Naive thymus-derived CD4-positive, alpha-beta T cell (primary cell): Measurements from ENCODE around the gene PNLDC1. TPM values are rescaled to one million over a fixed set of nuclear protein-coding genes. Genes with fewer than 3 reads are reported as not detected.

Source experiments
- ATAC-seq: fragments of 150-1000 bp; cut with Tn5 transposase; 2 replicates; pipeline ENCODE4 v1.10.0; 2021; ENCODE audit warnings: mild to moderate bottlenecking, moderate library complexity
- CTCF ChIA-PET: fragments of 350-600 bp; sonication (Branson Sonifier 250); formaldehyde crosslinking; loops from one replicate; lab custom pipeline; 2021; ENCODE audit warnings: antibody characterized with exemption; lab: Charles Lee
- POLR2A ChIA-PET: fragments of 350-600 bp; sonication (Branson Sonifier 250); formaldehyde crosslinking; loops from one replicate; lab custom pipeline; 2021; ENCODE audit warnings: antibody characterized with exemption, inconsistent platforms; lab: Charles Lee
- DNase-seq, 9 donors: peaks; one replicate each; pipeline versions ENCODE4 v3.0.0 to v3.0.0-alpha.2; 2020 to 2022; ENCODE audit warnings: mixed read lengths in 1 of 9
- H3K27ac ChIP-seq: one replicate; pipeline ENCODE4 v1.7.0; 2013; ENCODE audit warnings: mild to moderate bottlenecking, low read depth, low read length, moderate library complexity
- H3K27me3 ChIP-seq, 2 donors: one replicate each; pipeline ENCODE4 v1.7.0; 2013; ENCODE audit warnings: low read length in 2 of 2, mild to moderate bottlenecking in 2 of 2, moderate library complexity in 2 of 2; ENCODE audit not compliant: control insufficient read depth in 2 of 2, insufficient read depth in 2 of 2
- H3K36me3 ChIP-seq, 3 experiments: 1 replicate in 2 of 3; 2 replicates in 1 of 3; pipeline ENCODE4 v1.7.0; 2013; ENCODE audit warnings: low read length in 3 of 3, mild to moderate bottlenecking in 3 of 3, moderate library complexity in 1 of 3; ENCODE audit not compliant: insufficient read depth in 3 of 3, control insufficient read depth in 2 of 3
- H3K4me1 ChIP-seq, 2 donors: one replicate each; pipeline ENCODE4 v1.7.0; 2013; ENCODE audit warnings: low read length in 2 of 2, mild to moderate bottlenecking in 2 of 2, moderate library complexity in 1 of 2; ENCODE audit not compliant: control insufficient read depth in 2 of 2, insufficient read depth in 2 of 2
- H3K4me3 ChIP-seq: 2 replicates; pipeline ENCODE4 v1.7.0; 2013; ENCODE audit warnings: mild to moderate bottlenecking, low read length
- H3K9me3 ChIP-seq, 3 experiments: 1 replicate in 2 of 3; 2 replicates in 1 of 3; pipeline ENCODE4 v1.7.0; 2013; ENCODE audit warnings: low read length in 3 of 3; ENCODE audit not compliant: control insufficient read depth in 2 of 3
- H3K27ac Mint-ChIP-seq, 9 donors: one replicate each; pipeline ENCODE4 v1.8.0; 2020 to 2022; ENCODE audit warnings: mixed read lengths in 9 of 9, mild to moderate bottlenecking in 8 of 9, moderate library complexity in 5 of 9, inconsistent platforms in 2 of 9
- H3K27me3 Mint-ChIP-seq, 5 donors: one replicate each; pipeline ENCODE4 v1.8.0; 2021 to 2022; ENCODE audit warnings: mixed read lengths in 5 of 5, mild to moderate bottlenecking in 1 of 5
- H3K36me3 Mint-ChIP-seq, 5 donors: one replicate each; pipeline ENCODE4 v1.8.0; 2020 to 2022; ENCODE audit warnings: mixed read lengths in 5 of 5, mild to moderate bottlenecking in 3 of 5, inconsistent platforms in 1 of 5
- H3K4me1 Mint-ChIP-seq, 7 donors: one replicate each; pipeline ENCODE4 v1.8.0; 2020 to 2022; ENCODE audit warnings: mixed read lengths in 7 of 7, mild to moderate bottlenecking in 3 of 7, inconsistent platforms in 1 of 7
- H3K4me3 Mint-ChIP-seq, 10 donors: one replicate each; pipeline ENCODE4 v1.8.0; 2020 to 2022; ENCODE audit warnings: mild to moderate bottlenecking in 10 of 10, mixed read lengths in 10 of 10, moderate library complexity in 6 of 10, inconsistent platforms in 2 of 10
- H3K9me3 Mint-ChIP-seq, 11 donors: one replicate each; pipeline ENCODE4 v1.8.0; 2020 to 2022; ENCODE audit warnings: mixed read lengths in 11 of 11, mild to moderate bottlenecking in 4 of 11, inconsistent platforms in 1 of 11, moderate library complexity in 1 of 11
- intact Hi-C, 2 donors: fragments of 100-400 bp; cut with micrococcal nuclease; formaldehyde crosslinking; loops; one replicate each; pipeline ENCODE4 v1.15.1; 2023
- polyA plus RNA-seq, 2 donors: library from polyadenylated mRNA; unstranded; fragments of 300-500 nt; fragmentation: Illumina TruSeq; gene quantifications; one replicate each; pipeline ENCODE4 v1.2.3, GENCODE V29; 2021
- total RNA-seq, 6 experiments: library from RNA in 5 of 6; stranded (reverse) in 5 of 6; gene quantifications; 1 replicate in 5 of 6; 2 replicates in 1 of 6; pipeline ENCODE4 v1.2.3 and lab custom pipeline; 2021 to 2026

PNLDC1 gene
- total and polyA plus RNA-seq, 7 experiments from 2014 or later: 0.73 to 1.4 (median 0.97) TPM; not detected in 4

DNA sequence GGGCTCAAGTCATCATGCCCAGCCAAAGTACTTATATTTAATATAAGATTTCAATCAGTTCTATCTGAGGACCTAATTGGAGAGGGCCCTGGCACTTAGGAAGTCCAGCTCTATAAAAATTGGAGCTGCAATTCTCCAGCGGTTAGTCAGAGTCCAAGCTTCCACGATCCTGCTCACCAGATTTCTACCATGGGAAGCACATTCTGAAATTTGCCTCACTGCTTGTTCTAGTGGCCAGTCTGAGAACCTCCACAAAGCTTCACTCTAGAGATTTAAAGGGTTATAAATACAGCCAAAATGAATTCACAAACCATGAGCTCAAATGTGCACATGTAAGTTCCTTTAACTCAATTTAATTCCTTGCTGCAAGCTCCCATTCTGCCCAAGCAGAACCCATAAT is 33.5 kb downstream of the PNLDC1 start:
- ChIA-PET POLR2A (interaction anchor here (0.8 to 2.7 kb wide), 6 partner anchors 12 to 168 kb away, joined by 3 to 13 read pairs (median 4); partner anchors contain the start of genes MRPL18 and TCP1), CTCF (interaction anchor here (0.6 to 1.1 kb wide), 2 partner anchors 9 to 1522 kb away, joined by 3 read pairs; no protein-coding TSS in a partner anchor)
- intact Hi-C loops: no loop called here
- ATAC-seq (no peak), DNase-seq (no peak)
- no peaks in the 10 kb centered on the region for H3K9me3 Mint-ChIP-seq
- H3K27me3 Mint-ChIP-seq: peaks cover 0 to 17% (median 0%) of the 10 kb centered on the region in 5 donors
- no peaks in the 10 kb centered on the region for H3K27me3 ChIP-seq
- H3K4me3 Mint-ChIP-seq: peak overlapping the region in 2 of 10 donors; percentile 25 to 47
- peak overlapping the region in 7 of 9 donors; percentile 51 to 80 (median 71) for H3K27ac Mint-ChIP-seq
- H3K4me3 ChIP-seq: no peak overlapping the region
- H3K9me3 ChIP-seq: no peaks in the 10 kb centered on the region
- no peaks in the 10 kb centered on the region for H3K36me3 Mint-ChIP-seq
- peaks cover 0 to 33% of the 10 kb centered on the region in 2 donors for H3K4me1 ChIP-seq
- peaks cover 9 to 53% (median 38%) of the 10 kb centered on the region in 7 donors for H3K4me1 Mint-ChIP-seq
- no peak overlapping the region for H3K27ac ChIP-seq
- no peaks in the 10 kb centered on the region for H3K36me3 ChIP-seq

DNA sequence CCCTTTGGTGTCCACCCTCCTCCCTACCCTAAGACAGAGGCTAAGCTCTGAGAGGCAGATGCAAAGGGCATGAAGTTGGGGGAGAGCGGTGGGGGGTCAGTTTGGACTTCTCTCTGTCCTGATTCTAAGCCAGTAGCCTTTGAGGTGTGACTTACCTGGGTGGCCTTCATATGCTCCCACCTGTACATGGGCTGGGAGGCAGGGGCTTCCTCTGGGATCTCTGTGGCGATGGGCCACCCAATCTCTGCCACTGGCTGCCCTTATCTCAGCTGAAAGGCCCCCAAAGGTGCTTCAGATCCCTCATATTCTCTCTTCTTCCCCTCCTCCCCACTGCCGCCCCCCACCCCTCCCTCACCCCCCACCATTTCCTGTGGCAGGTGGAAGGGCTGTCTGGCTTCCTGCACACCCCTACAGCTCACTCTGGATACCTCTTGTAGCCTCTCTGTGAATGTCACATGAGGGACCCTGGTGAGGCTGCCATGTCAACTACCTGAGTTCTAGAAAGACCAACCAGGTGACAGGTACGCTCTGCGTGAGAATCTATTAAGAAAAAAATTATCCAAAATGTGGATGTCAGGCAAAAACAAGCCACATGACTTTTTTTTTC is 34.0 kb downstream of the PNLDC1 start:
- H3K9me3 ChIP-seq: no peaks in the 10 kb centered on the region
- H3K27me3 Mint-ChIP-seq: peaks cover 0 to 19% (median 0%) of the 10 kb centered on the region in 5 donors
- intact Hi-C loops: no loop called here
- POLR2A ChIA-PET: interaction anchor here (0.5 to 2.7 kb wide), 7 partner anchors 12 to 167 kb away, joined by 3 to 13 read pairs (median 4); partner anchors contain the start of genes MRPL18 and TCP1
- H3K36me3 Mint-ChIP-seq: no peaks in the 10 kb centered on the region
- no peak overlapping the region for H3K27ac ChIP-seq
- DNase-seq (peak in 4 of 9 donors; percentile 24 to 33 (median 31)), ATAC-seq (no peak)
- no peaks in the 10 kb centered on the region for H3K36me3 ChIP-seq
- H3K27ac Mint-ChIP-seq: peak overlapping the region in 7 of 9 donors; percentile 50 to 80 (median 65)
- no peaks in the 10 kb centered on the region for H3K27me3 ChIP-seq
- CTCF ChIA-PET: interaction anchor here (0.7 to 1.1 kb wide), 3 partner anchors 10 to 1290 kb away, joined by 3 read pairs; no protein-coding TSS in a partner anchor
- H3K4me3 Mint-ChIP-seq: peak overlapping the region in 6 of 10 donors; percentile 25 to 58 (median 44)
- H3K9me3 Mint-ChIP-seq: no peaks in the 10 kb centered on the region
- H3K4me1 ChIP-seq: peaks cover 0 to 33% of the 10 kb centered on the region in 2 donors
- peaks cover 9 to 53% (median 38%) of the 10 kb centered on the region in 7 donors for H3K4me1 Mint-ChIP-seq
- no peak overlapping the region for H3K4me3 ChIP-seq

DNA sequence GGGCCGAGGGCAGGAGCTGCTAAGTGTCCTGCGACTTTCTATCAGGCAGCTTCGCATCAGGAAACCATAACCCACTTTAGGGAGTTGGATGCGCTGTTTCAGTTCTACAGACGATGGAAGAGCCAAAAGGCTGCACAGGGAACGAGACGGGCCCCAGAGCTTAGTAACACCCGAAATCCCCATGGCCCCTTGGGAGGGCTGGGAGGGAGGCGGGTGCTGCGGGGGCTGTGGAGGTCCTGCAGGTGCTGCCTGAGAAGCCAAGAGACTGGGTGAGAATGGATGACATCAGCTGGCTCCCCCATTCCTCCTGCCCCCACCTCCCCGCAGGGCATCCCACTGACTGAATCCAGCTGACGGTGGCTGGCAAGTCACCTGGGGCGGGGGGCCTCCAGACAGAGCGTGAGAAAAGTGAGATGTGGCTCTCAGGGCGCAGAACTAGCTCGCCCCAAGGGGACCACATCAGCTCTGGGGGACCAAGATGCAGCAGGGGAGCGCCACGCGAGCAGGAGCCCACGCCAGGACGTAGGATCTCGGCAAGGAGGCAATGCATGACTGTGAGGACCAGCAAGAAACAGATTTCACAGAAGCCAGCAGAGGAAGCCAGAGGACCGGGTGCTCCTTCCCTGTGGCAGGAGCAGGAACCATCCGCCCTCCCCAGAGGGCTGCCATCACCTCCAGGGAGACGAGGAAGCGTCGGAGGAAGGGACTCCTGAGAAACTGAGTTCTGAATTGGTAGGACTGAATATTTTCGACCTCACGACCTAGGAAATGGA is 36.8 kb downstream of the PNLDC1 start:
- Histone ChIP-seq H3K27ac (no peak overlapping the region), H3K27me3 (no peaks in the 10 kb centered on the region), H3K4me3 (no peak overlapping the region), H3K36me3 (no peaks in the 10 kb centered on the region), H3K4me1 (peaks cover 0 to 30% of the 10 kb centered on the region in 2 donors), H3K9me3 (no peaks in the 10 kb centered on the region)
- Mint-ChIP-seq H3K4me3 (no peak overlapping the region), H3K27me3 (peaks cover 0 to 13% (median 0%) of the 10 kb centered on the region in 5 donors), H3K9me3 (no peaks in the 10 kb centered on the region), H3K4me1 (peaks cover 4 to 36% (median 30%) of the 10 kb centered on the region in 7 donors), H3K27ac (peak overlapping the region in 1 of 9 donors; percentile 32), H3K36me3 (no peaks in the 10 kb centered on the region)
- ChIA-PET CTCF (no interaction called here), POLR2A (interaction anchor here (0.7 kb wide), 1 partner anchor 90 kb away, joined by 3 read pairs; no protein-coding TSS in a partner anchor)
- DNase-seq (no peak), ATAC-seq (no peak)
- intact Hi-C loops: no loop called here

DNA sequence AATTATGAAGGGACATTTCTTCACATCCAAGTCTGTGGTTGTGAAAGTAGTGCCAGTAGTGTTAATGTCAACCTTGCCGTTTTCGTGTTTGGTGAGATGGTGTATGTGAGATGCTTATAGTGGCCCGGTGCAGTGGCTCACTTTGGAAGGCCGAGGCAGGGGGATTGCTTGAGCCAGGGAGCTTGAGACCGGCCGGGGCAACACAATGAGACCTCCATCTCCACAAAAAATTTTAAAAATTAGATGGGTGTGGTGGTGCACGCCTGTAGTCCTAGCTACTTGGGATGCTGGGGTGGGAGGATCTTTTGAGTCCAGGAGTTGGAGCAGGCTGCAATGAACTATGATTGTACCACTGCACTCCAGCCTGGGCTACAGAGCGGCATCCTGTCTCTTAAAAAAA is 37.4 kb downstream of the PNLDC1 start:
- no peaks in the 10 kb centered on the region for H3K36me3 ChIP-seq
- CTCF ChIA-PET: interaction anchor here (0.7 kb wide), 1 partner anchor 16 kb away, joined by 3 read pairs; no protein-coding TSS in a partner anchor
- no peak overlapping the region for H3K4me3 Mint-ChIP-seq
- no peaks in the 10 kb centered on the region for H3K9me3 Mint-ChIP-seq
- peaks cover 0 to 30% of the 10 kb centered on the region in 2 donors for H3K4me1 ChIP-seq
- H3K4me1 Mint-ChIP-seq: peaks cover 4 to 37% (median 30%) of the 10 kb centered on the region in 7 donors
- H3K36me3 Mint-ChIP-seq: no peaks in the 10 kb centered on the region
- H3K27ac Mint-ChIP-seq: no peak overlapping the region
- POLR2A ChIA-PET: no interaction called here
- H3K27me3 ChIP-seq: no peaks in the 10 kb centered on the region
- DNase-seq (no peak), ATAC-seq (no peak)
- no peaks in the 10 kb centered on the region for H3K9me3 ChIP-seq
- H3K4me3 ChIP-seq: no peak overlapping the region
- no peak overlapping the region for H3K27ac ChIP-seq
- H3K27me3 Mint-ChIP-seq: peaks cover 0 to 13% (median 0%) of the 10 kb centered on the region in 5 donors
- intact Hi-C loops: no loop called here

DNA sequence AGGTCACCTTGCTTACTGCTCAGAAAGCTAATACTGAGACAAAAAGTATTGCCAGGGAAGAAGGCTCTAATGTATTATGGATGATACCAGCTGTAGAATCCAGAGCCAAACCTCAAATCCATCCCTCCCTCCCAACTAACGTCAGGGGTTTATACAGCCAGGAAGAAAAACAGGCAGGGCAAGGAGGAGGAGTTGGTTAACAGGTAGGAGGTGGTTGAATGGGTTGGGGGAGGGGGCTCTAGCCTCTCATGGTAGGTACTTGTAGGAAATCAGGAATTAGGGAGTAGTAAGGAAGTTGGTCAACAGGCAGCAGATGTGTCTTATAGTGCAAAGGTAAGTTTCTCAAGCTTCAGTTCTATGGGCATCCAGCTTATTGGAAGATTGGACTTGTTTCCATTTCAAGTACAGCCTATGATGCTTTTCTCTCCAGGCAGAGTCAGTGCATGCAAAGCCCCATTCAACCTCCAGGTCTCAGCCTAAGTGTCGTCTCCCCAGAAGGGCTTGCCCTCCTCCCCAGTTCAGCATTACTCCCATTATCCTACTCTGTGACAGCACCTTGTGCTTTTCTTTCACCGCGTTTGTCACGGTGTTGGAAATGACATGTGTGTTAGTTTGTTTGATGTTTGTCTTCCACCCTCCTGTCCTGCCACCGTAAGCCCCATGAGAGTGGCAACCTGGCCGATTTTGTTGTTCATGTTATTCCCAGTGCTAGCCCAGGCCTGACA is 38.1 kb downstream of the PNLDC1 start:
- no peaks in the 10 kb centered on the region for H3K36me3 ChIP-seq
- no peaks in the 10 kb centered on the region for H3K9me3 ChIP-seq
- ChIA-PET CTCF (interaction anchor here (0.7 kb wide), 1 partner anchor 15 kb away, joined by 3 read pairs; no protein-coding TSS in a partner anchor), POLR2A (no interaction called here)
- peaks cover 0 to 24% of the 10 kb centered on the region in 2 donors for H3K4me1 ChIP-seq
- no peak overlapping the region for H3K27ac ChIP-seq
- ATAC-seq: no peak
- intact Hi-C loops: no loop called here
- no peaks in the 10 kb centered on the region for H3K27me3 ChIP-seq
- H3K4me3 ChIP-seq: no peak overlapping the region
- H3K27ac Mint-ChIP-seq: peak overlapping the region in 1 of 9 donors; percentile 20
- H3K27me3 Mint-ChIP-seq: peaks cover 0 to 13% (median 0%) of the 10 kb centered on the region in 5 donors
- peaks cover 3 to 31% (median 23%) of the 10 kb centered on the region in 7 donors for H3K4me1 Mint-ChIP-seq
- H3K36me3 Mint-ChIP-seq: no peaks in the 10 kb centered on the region
- peak overlapping the region in 1 of 10 donors; percentile 30 for H3K4me3 Mint-ChIP-seq
- no peak for DNase-seq
- no peaks in the 10 kb centered on the region for H3K9me3 Mint-ChIP-seq

DNA sequence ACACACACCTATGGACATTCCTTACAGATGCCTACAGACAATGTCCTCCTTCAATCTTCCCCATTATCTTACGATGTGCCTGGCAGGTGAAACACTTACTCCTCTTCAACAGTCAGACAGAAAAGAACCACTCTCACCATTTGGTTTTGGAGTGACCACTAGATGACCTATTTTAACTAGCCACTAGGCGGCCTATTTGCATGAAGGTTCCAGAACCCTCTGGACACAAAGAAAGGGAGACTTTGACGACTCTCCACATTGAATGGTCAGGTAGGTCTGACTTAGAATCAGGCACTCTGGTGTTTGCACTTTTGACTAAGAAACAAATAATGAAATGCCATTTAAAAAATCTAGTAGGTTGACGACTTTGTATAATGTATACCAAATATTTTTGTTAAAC is 42.0 kb downstream of the PNLDC1 start:
- ChIA-PET CTCF (no interaction called here), POLR2A (no interaction called here)
- no peak overlapping the region for H3K27ac ChIP-seq
- H3K4me1 ChIP-seq: no peaks in the 10 kb centered on the region
- H3K36me3 Mint-ChIP-seq: no peaks in the 10 kb centered on the region
- no peaks in the 10 kb centered on the region for H3K9me3 ChIP-seq
- no peaks in the 10 kb centered on the region for H3K27me3 ChIP-seq
- no peaks in the 10 kb centered on the region for H3K36me3 ChIP-seq
- H3K4me3 Mint-ChIP-seq: no peak overlapping the region
- H3K27me3 Mint-ChIP-seq: peaks cover 0 to 13% (median 0%) of the 10 kb centered on the region in 5 donors
- no peaks in the 10 kb centered on the region for H3K9me3 Mint-ChIP-seq
- DNase-seq (no peak), ATAC-seq (no peak)
- H3K27ac Mint-ChIP-seq: no peak overlapping the region
- intact Hi-C loops: no loop called here
- H3K4me3 ChIP-seq: no peak overlapping the region
- H3K4me1 Mint-ChIP-seq: peaks cover 1 to 13% (median 7%) of the 10 kb centered on the region in 7 donors
